H9 (cell line): ENCODE results near the gene IRF1. TPM values are rescaled to one million over a fixed set of nuclear protein-coding genes. Genes with fewer than 3 reads are reported as not detected.

Experiments used
- DNase-seq: peaks from one replicate; pipeline ENCODE4 v3.0.0-alpha.2; 2017
- H2AFZ ChIP-seq: one replicate; pipeline ENCODE4 v1.6.1; 2013; ENCODE audit warnings: mild to moderate bottlenecking, low read length, control low read depth, moderate library complexity
- H2AK5ac ChIP-seq: 2 replicates; pipeline ENCODE4 v1.6.1; 2013; ENCODE audit warnings: low read length, control low read depth, mixed read lengths; ENCODE audit not compliant: insufficient read length
- H2BK120ac ChIP-seq: one replicate; pipeline ENCODE4 v1.6.1; 2013; ENCODE audit warnings: low read depth, mild to moderate bottlenecking, low read length, control low read depth, inconsistent platforms; ENCODE audit not compliant: poor library complexity, severe bottlenecking
- H2BK12ac ChIP-seq: 2 replicates; pipeline ENCODE4 v1.6.1; 2013; ENCODE audit warnings: low read length, control low read depth, mixed read lengths, low read depth; ENCODE audit not compliant: insufficient read length
- H2BK15ac ChIP-seq: 2 replicates; pipeline ENCODE4 v1.6.1; 2013; ENCODE audit warnings: low read depth, low read length, control low read depth
- H2BK20ac ChIP-seq: one replicate; pipeline ENCODE4 v1.6.1; 2013; ENCODE audit warnings: low read depth, mild to moderate bottlenecking, low read length, control low read depth, inconsistent platforms; ENCODE audit not compliant: poor library complexity, severe bottlenecking
- H2BK5ac ChIP-seq: 2 replicates; pipeline ENCODE4 v1.6.1; 2013; ENCODE audit warnings: low read length, control low read depth, mixed read lengths; ENCODE audit not compliant: insufficient read length
- H3K14ac ChIP-seq: 2 replicates; pipeline ENCODE4 v1.6.1; 2013; ENCODE audit warnings: low read length, control low read depth; ENCODE audit not compliant: insufficient read depth
- H3K18ac ChIP-seq: 2 replicates; pipeline ENCODE4 v1.6.1; 2013; ENCODE audit warnings: low read depth, mild to moderate bottlenecking, mixed read lengths, low read length, control low read depth; ENCODE audit not compliant: insufficient read length
- H3K23ac ChIP-seq: 2 replicates; pipeline ENCODE4 v1.6.1; 2013; ENCODE audit warnings: low read length, control low read depth, mixed read lengths, low read depth; ENCODE audit not compliant: insufficient read length
- H3K23me2 ChIP-seq: 2 replicates; pipeline ENCODE4 v1.6.1; 2013; ENCODE audit warnings: low read depth, mild to moderate bottlenecking, mixed read lengths, low read length, control low read depth; ENCODE audit not compliant: insufficient read length, poor library complexity, severe bottlenecking
- H3K27ac ChIP-seq: 2 replicates; pipeline ENCODE4 v1.5.1; 2013; ENCODE audit warnings: low read length, control low read depth, mixed read lengths, low read depth; ENCODE audit not compliant: insufficient read length
- H3K27me3 ChIP-seq: 2 replicates; pipeline ENCODE4 v1.6.1; 2013; ENCODE audit warnings: low read length, control low read depth, inconsistent platforms; ENCODE audit not compliant: insufficient read depth
- H3K4ac ChIP-seq: 2 replicates; pipeline ENCODE4 v1.6.1; 2013; ENCODE audit warnings: low read depth, mild to moderate bottlenecking, control low read depth, inconsistent platforms, low read length, moderate library complexity
- H3K4me1 ChIP-seq: 2 replicates; pipeline ENCODE4 v1.6.1; 2013; ENCODE audit warnings: low read length, control low read depth, inconsistent platforms; ENCODE audit not compliant: insufficient read depth
- H3K4me2 ChIP-seq: 2 replicates; pipeline ENCODE4 v1.6.1; 2013; ENCODE audit warnings: low read length, control low read depth, mixed read lengths; ENCODE audit not compliant: insufficient read length, insufficient read depth
- H3K56ac ChIP-seq: 2 replicates; pipeline ENCODE4 v1.6.1; 2013; ENCODE audit warnings: low read depth, mild to moderate bottlenecking, mixed read lengths, low read length, control low read depth; ENCODE audit not compliant: insufficient read length
- H3K79me1 ChIP-seq: 2 replicates; pipeline ENCODE4 v1.6.1; 2013; ENCODE audit warnings: low read depth, mild to moderate bottlenecking, moderate library complexity, low read length, control low read depth, inconsistent platforms; ENCODE audit not compliant: insufficient read depth, poor library complexity, severe bottlenecking
- H3K79me2 ChIP-seq: 2 replicates; pipeline ENCODE4 v1.6.1; 2013; ENCODE audit warnings: low read length, control low read depth, inconsistent platforms; ENCODE audit not compliant: insufficient read depth
- H3K9ac ChIP-seq: 2 replicates; pipeline ENCODE4 v1.6.1; 2013; ENCODE audit warnings: low read length, control low read depth, mixed read lengths; ENCODE audit not compliant: insufficient read length; ENCODE audit errors: extremely low read depth
- H3K9me3 ChIP-seq: one replicate; pipeline ENCODE4 v1.6.1; 2013; ENCODE audit warnings: low read depth, low read length, inconsistent platforms; ENCODE audit not compliant: control insufficient read depth
- H3T11ph ChIP-seq: one replicate; pipeline ENCODE4 v1.6.1; 2013; ENCODE audit warnings: mild to moderate bottlenecking, low read length, control low read depth, inconsistent platforms
- H4K20me1 ChIP-seq: one replicate; pipeline ENCODE4 v1.6.1; 2013; ENCODE audit not compliant: control insufficient read depth, insufficient read length, insufficient read depth
- H4K5ac ChIP-seq: 2 replicates; pipeline ENCODE4 v1.6.1; 2013; ENCODE audit warnings: low read depth, mild to moderate bottlenecking, mixed read lengths, low read length, control low read depth; ENCODE audit not compliant: insufficient read length
- H4K8ac ChIP-seq: replicated peaks from 2 replicates; pipeline ENCODE4 v1.6.1; 2013; ENCODE audit warnings: low read length, control low read depth, mixed read lengths, low read depth; ENCODE audit not compliant: insufficient read length
- H4K91ac ChIP-seq: 2 replicates; pipeline ENCODE4 v1.6.1; 2013; ENCODE audit warnings: low read depth, mild to moderate bottlenecking, moderate library complexity, mixed read lengths, low read length, control low read depth; ENCODE audit not compliant: insufficient read length
- H3K27ac Mint-ChIP-seq, 3 experiments: 2 replicates in 2 of 3; 3 replicates in 1 of 3; pipeline ENCODE4 v1.8.0; 2020 to 2021; ENCODE audit warnings: mixed read lengths in 3 of 3, mild to moderate bottlenecking in 1 of 3, moderate library complexity in 1 of 3
- H3K27me3 Mint-ChIP-seq: 2 replicates; pipeline ENCODE4 v1.8.0; 2021; ENCODE audit warnings: low read depth, mild to moderate bottlenecking, moderate library complexity, mixed read lengths
- H3K36me3 Mint-ChIP-seq, 3 experiments: 2 replicates in 2 of 3; 3 replicates in 1 of 3; pipeline ENCODE4 v1.8.0; 2020 to 2021; ENCODE audit warnings: low read depth in 3 of 3, mixed read lengths in 3 of 3; ENCODE audit not compliant: insufficient read depth in 1 of 3
- H3K4me1 Mint-ChIP-seq, 2 experiments: 2 replicates each; pipeline ENCODE4 v1.8.0; 2020; ENCODE audit warnings: mixed read lengths in 2 of 2
- H3K4me3 Mint-ChIP-seq, 2 experiments: 2 replicates in 1 of 2; 3 replicates in 1 of 2; pipeline ENCODE4 v1.8.0; 2020 to 2021; ENCODE audit warnings: mild to moderate bottlenecking in 2 of 2, mixed read lengths in 2 of 2, moderate library complexity in 1 of 2
- H3K9me3 Mint-ChIP-seq, 2 experiments: 2 replicates in 1 of 2; 3 replicates in 1 of 2; pipeline ENCODE4 v1.8.0; 2020; ENCODE audit warnings: mild to moderate bottlenecking in 2 of 2, mixed read lengths in 2 of 2, moderate library complexity in 1 of 2
- CTCF ChIP-seq: fragments of 200-600 bp; sonication (generic); conservative IDR thresholded peaks from 3 replicates; pipeline ENCODE4 v1.8.0; 2021; ENCODE audit warnings: antibody characterized with exemption, mild to moderate bottlenecking
- WGBS: extraction: QIAGEN DNeasy Blood & Tissue Kit; methylation state at CpG from one replicate; pipeline ENCODE4 v1.1.7; 2013; ENCODE audit warnings: missing lambda C conversion rate, low lambda C conversion rate, mixed read lengths; ENCODE audit not compliant: insufficient read length; ENCODE audit errors: extremely low coverage; 5-methylcytosine and 5-hydroxymethylcytosine counted together
- total RNA-seq: library from RNA; stranded (reverse); gene quantifications from 2 replicates; pipeline ENCODE4 v1.2.1, GENCODE V29; 2021

The IRF1 gene
- total RNA-seq, 1 experiment from 2014 or later, result 8.7 TPM

GRCh38 chr5:132447196-132447595 is 43.4 kb downstream of the IRF1 start:
- Histone ChIP-seq H3K18ac (no peak overlapping the region), H3K27ac (no peak overlapping the region), H3K27me3 (no peaks in the 10 kb centered on the region; the same call in 1 of the 2 replicates), H4K91ac (no peak overlapping the region), H3K79me2 (no peaks in the 10 kb centered on the region), H2BK15ac (no peak overlapping the region), H3K9ac (no peak overlapping the region), H4K5ac (no peak overlapping the region), H4K8ac (no peak overlapping the region), H3K4me1 (peaks cover 8% of the 10 kb centered on the region), H3K4me2 (no peak overlapping the region), H2BK5ac (no peak overlapping the region), H3K56ac (no peak overlapping the region), H2AK5ac (no peak overlapping the region), H3K79me1 (no peaks in the 10 kb centered on the region), H3K4ac (no peak overlapping the region), H3K14ac (no peak overlapping the region), H2BK12ac (no peak overlapping the region), H3K23me2 (no peaks in the 10 kb centered on the region), H2AFZ (no peak overlapping the region), H3K9me3 (no peaks in the 10 kb centered on the region), H3T11ph (no peak overlapping the region), H2BK120ac (no peak overlapping the region), H2BK20ac (no peak overlapping the region), H4K20me1 (no peaks in the 10 kb centered on the region), H3K23ac (no peak overlapping the region)
- TF ChIP-seq CTCF, result no peak
- Mint-ChIP-seq H3K4me1 (peaks cover 39 to 43% of the 10 kb centered on the region in 2 experiments), H3K27ac (no peak overlapping the region), H3K27me3 (peaks cover 8% of the 10 kb centered on the region), H3K36me3 (peaks cover 0 to 9% (median 2%) of the 10 kb centered on the region in 3 experiments; a peak in 3 of 7 replicates), H3K9me3 (peaks cover 0 to 9% of the 10 kb centered on the region in 2 experiments; a peak in 3 of 5 replicates), H3K4me3 (no peak overlapping the region)
- DNase-seq, result no peak
- no CpG with 5 or more reads among the region's 2 CpGs for WGBS
